NCI-H82 treated with DMSO at 0.1 percent for 48 hours (cell line): ENCODE results near the gene KAZN.

Experiments used
- DNase-seq: peaks from one replicate; lab custom pipeline; 2025; ENCODE audit not compliant: unreplicated experiment; lab: John Stamatoyannopoulos, UW

KAZN gene

DNA sequence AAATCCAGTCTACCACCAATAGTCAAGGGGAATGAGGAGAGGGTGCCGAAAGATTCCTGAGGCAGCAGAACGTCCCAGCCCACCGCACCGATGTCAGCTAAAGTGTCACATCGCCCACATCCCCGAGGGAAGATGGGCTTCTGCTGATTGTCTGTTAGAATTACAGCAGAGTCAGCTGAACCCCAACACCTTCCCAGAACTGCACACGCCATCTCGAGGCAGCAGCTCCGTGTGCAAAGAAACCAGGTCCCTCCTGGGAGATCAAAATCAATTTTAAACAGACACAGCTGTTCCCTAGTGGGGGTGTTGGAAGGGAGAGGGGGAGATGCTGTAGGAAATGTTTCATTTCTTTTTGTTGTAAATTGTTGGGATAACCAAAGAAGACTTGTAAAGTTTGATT is 12.8 kb upstream of the KAZN start:
- no peak for DNase-seq

DNA sequence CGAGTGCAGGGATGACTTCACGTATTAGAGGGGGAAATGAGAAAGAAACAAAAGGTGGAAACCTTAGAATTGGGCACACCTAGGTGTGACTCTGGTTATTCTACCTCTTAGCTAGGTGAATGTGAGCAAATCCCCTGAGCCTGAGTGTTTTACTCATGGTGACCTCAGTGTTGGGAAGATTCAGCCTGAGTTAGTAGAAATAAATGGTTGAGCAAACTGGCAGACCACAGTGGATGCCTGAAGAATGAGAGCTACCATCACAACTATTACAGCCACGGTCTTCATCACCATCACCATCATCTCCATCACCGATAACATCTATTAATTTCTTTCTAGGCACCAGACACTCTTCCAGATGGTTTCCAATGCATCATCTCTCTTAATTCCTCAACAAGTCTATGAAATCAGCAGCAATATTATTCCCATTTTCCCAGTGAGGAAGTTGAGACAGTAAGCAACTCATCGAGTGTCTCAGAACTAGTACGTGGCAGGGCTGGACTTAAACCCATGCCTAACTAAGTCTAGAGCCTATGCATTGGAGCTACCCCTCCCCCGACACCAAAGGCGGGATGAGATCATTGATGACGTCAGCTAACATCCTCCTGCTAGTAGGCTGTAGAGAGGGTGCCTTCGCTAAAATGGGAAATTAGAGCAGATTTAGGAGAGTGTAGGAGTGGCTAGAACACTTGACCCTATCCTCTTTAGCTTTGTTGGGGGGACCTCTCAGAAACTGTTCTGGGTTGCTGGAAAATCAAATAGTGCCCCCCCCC is 7.9 kb upstream of the KAZN start:
- DNase-seq = no peak

DNA sequence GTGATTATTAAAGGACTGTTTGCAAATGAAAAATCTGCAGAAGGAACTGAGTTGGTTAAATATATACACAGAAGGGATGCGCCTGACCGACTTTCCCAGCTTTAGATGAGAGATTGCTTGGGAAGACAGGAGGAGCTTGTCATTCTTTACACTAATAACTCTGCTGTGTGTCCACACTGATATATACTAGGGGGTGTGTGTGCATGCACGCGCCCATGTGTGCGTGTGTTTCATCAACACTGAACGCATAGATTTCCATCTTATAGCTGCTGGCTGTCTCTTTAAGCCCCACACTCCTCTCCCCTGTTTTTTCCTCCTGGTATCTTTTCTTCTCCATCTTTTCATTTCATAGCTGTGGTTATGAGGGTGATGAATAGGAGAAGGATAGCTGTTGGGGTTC is 6.9 kb upstream of the KAZN start:
- no peak for DNase-seq

DNA sequence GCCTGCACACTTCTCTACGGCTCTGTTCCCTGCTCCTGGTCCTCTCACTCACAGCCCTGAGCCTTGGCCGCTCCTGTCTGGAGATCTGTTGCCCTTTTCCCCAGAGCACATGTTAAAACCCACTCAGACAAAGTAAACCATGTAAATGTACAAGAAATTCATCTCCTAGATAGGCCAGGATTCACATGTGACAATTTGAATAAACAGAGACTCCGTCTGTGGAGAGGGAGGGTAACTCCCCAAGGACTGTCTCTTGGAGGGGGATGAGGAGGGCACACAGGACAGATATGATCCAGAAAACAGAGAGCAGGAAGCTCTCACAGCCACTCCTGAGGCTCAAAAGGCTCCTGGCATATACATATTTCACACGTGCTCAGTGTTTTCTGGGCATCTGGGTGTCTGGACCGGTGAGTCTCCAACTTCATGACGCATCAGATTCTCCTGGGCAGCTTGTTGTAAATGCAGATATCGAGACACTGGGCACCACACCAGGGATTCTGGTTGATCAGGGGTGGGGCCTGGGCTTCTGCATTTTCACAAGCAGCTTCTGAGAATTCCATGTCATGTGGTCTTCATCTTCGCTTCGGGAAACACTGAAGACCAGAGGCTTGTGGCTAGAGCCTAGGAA is 6.4 kb upstream of the KAZN start:
- DNase-seq = no peak

DNA sequence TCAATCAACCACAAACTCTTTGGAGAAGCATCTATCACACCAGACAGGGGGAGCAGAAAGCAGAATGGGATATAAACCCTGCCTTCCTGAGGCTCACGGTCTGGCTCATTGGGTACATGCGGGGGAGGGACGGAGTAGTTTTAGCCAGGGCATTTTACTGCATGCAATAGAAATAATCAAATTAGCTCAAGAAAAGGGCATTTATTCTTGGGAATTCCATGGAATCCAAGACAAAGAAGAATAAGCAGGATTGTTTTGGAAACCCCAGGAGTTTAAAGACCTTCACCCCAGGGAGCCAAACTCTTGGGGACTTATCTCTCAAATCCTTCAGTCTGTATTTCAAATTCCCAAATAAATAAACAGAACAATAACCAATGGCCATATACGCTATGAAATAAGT is 5.2 kb upstream of the KAZN start:
- DNase-seq = no peak

DNA sequence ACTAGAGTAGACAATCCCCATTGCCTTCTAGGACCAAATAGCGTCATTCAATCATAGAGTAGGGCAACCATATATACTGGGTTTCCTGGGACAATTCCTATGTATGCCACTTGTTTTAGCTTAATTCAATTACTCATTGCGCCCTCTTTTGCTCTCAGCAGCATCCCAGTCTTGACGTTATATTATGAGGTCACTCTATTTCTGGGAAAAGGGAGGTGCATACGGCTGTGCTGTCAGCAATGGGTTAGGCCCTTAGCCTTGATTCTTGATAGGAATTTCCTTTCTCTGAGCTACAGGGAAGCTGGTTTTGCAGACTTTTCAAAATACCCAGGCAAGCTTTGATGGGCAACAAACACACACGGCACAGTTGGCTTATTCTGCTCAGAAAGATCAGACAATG is 4.4 kb upstream of the KAZN start:
- no peak for DNase-seq

DNA sequence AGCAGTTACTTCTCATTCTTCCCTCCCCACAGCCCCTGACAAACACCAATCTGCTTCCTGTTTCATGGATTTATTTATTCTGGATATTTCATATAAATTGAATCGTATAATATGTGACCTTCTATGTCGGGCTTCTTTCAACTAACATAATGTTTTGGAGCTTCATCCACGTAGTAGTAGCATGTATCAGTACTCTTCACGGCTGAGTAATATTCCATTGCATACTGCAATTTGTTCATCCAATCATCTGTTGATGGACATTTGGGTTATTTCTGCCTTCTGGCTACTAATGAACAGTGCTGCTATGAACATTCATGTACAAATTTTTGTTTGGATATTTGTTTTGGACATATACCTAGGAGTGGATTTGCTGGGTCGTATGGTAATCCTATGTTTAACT is 1.9 kb upstream of the KAZN start:
- no peak for DNase-seq

DNA sequence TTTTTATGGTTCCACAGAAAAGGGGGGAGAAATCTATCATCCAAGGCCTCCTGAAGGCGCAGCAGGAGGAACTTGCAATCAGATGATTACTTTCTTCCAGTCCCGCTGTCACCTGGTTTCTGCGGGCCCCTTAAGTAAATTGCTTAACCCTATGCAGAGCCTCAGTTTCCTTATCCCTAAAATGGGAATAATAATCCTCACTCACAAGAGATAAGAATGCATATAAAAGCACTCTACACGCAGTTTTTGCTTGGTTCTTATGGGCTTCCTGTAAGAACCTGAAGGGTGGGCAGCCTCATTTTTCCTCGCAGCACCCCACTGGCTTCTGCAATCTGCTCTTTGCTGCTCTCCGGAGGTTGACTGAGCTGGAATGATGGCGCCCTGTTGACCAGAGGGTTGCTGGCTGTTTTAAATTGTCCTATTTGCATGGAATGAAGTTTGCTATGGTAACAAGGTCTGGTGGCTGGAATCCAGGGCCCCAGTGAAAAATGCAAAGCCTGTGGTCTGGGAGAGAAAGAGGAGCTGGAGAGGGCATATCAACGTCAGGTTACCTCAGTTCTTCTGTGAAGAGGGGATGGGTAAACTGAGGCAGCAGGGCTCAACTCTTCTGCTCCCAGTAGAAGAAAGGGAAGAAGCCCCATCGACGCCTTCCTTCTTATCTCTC is 1.0 kb upstream of the KAZN start:
- no peak for DNase-seq

DNA sequence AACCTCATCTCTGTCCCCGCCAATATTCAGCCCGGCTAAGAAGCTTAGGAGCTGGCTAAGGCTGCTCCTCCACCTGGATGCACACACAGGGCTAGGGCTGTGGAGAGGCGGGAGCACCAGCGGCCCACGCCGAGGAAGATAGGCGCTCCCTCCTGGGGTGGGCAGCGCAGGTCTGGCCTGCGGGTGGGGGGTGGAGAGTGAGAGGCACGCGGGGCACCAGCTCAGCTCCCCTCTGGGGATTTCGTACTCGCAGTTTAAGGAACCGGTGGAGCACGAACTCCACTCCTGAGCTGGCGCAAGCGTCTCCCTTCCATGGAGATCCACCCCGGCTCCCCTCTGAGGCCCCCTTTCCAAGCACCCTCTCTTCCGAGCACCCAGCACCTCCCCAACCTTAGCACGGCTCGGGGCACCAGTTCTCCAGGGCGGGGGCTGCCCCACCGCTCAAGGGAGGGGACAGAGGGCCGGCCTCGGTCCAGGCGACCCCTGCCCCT is 433 bp upstream of the KAZN start:
- DNase-seq = no peak

DNA sequence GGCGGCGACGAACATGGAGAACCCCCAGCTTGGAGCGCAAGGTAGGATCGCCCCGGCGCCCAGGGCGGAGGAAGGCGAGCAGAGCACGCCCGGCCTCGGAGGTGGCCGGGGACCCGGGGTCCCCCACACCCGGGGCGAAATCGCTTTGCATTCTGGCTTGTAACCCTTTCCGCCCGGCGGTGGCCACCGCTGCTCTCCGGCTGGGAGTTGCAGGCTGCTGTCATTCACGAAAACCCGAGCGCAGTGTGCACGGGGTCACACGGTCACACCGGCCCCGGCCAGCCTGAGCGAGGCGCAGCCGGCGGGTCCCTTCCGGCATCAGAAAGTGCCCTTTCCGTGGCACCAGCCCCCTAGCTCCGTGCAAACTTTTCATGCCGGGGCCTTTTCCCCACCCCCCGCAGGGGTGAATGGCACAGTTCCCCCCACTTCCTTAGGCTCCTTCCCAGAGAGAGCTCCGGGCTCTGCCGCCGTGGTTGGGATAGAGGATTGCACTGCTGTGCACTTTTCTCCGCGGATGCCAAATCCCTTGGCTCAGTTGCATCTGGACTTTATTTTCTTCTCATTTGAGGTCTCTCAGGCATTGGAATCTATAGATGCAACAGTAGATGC is 802 bp downstream of the KAZN start:
- DNase-seq = no peak

DNA sequence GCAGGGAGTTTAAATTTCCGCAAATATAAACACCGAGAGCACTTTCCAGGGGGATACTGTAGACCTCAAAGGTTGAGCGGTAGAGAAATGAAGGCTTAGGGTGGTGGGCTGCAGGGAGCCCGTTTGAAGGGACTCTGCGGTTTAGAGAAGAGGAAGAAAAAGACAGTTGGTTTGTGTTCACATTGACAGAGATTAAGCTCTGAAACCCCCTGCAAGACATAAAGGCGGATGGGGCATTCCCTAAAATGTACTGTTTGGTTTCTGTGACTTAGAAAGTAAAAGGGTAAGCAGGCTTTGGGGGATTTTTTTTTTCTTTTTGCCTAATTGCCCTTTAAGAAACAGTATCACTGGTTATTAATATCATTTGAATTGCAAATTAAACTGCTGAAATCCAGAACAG is 1.3 kb downstream of the KAZN start:
- no peak for DNase-seq

DNA sequence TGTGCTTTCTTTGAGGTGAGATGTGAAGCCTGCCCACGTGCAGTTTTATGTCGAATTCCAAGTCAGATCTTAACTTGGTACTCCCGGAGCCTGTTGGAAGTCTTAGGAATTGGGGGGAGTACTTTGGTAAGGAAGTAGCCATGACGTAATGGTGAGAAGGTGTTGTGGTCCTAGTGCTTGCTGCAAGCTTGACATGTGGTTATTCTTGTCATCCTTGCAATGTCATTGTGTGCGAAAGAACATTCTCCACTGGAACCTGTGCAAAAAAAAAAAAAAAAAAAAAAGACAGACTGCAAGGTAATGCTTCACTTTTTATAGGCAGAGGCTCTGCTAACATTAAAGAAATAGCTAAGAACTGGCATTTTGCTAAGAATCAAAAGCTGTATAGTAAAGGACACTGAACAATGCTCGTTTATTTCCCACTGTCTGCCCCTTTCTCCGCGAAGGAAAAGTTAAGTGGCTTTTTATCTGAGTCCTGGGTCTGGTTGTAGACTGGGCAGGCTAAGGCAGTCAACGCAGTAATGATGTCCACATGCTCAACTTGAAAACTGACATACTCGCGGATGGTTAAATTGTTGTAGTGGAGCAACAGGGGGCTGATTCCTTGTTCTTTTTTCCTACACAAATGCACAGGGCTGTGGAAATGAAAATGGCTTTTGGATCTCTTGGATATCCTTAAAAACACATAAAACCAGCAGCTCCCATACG is 2.1 kb downstream of the KAZN start:
- DNase-seq = no peak

DNA sequence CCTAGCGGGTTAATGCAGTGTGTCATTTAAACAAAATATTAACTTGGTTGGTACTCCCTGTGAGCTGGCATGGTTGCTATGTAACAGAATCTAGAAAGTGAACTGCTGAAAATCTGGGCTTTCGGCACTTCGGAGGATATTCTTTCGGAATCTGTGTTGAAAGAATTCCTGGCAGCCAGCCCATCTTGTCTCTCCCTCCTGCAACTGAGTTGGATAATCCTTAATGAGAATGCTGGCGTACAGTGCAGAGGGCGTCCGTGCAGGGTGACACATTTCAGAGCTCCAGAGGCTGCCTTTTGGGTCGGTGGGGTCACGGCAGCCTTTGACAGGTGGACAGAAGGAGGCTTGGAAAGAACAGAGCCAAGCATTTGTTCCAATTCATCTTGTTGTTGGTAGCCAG is 3.7 kb downstream of the KAZN start:
- DNase-seq = peak; percentile 0

DNA sequence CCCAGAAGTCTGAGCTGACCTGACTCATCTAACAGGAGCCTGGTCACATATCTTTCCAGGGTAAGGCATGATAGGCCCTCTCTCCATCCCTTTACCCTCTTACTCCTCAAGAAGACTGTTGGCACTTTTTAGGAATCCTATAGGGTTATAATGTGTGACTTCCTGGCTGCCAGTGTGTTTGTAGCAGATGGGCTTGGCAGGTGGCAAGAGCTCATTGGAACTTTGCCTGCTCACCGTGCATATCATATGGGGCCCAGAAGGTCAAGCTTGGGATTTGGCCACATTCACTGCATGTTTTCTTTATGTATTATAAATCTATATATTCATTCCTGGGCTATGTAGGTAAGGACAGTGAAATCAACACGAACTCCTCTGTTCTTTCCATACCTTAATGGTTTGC is 5.2 kb downstream of the KAZN start:
- no peak for DNase-seq

DNA sequence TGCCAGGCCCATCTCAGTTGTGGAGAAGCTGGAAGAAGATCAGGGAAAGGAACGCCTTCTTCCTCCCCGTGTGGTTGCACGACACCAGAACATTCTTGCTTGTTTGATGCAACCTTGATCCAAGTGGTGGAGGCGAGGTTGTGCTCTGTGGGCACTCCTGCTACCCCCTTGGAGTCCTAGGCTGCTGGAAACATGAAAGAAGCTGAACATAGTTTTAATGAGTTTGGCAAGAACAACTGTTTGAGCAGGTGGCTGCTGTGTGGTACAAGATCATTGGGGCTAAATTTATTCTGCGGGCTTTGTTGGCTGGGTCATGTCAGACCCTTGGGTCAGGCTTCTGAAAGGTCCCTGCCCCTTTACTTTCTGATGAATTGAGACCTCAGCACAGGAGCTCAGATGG is 5.9 kb downstream of the KAZN start:
- DNase-seq = no peak

DNA sequence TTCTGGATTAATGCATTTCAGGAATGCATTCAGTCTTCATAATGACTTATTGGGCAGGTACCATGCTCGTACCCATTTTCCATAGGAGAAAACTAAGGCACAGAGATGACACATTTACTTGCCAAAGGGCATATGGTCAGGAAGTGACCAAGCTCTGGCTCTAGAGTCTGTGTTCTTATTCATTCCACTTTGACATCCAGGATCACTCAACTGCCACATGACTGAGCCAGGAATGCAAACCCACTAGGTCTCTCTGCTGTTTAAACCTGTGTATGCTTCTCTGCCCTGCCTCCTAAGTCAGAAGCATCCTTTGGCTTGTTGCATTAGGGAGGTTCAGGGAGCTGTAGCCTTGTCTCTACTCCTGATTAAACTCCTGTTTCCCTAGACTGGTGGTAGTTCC is 7.5 kb downstream of the KAZN start:
- no peak for DNase-seq

DNA sequence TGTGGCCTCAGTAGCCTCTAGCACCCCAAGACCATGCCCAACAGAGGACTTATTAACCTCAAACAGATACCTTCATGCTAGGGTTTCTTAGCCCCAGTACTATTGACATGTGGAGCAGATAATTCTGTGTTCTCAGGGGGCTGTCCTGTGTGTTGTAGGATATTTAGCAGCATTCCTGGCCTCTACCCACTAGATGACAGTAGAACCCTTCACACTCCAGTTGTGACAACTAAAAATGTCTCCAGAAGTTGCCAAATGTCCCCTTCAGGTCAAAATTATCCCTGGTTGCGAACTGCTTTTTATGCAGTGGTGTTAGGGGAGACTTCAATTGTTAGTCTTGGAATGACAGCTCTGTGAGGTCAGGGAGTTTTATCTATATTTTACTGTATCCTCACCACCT is 8.1 kb downstream of the KAZN start:
- no peak for DNase-seq

DNA sequence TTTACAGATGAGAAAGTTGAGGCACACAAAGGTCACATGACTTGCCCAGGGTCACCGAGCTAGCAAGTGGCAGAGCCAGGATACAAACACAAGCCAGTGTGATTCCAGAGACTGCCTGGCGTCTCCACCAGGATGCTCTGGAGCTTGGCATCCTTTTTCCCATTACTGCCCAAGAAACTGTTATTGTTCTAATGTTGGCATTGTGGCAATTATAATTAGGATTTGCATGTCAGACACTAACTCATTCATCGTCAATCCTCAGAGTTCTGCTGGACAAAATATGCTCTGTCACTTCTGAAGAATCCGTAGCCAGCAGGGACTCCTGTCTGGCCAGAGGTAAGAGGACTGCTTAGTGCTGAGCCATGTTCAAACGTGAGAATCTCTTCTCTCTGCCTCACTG is 8.8 kb downstream of the KAZN start:
- DNase-seq = no peak

DNA sequence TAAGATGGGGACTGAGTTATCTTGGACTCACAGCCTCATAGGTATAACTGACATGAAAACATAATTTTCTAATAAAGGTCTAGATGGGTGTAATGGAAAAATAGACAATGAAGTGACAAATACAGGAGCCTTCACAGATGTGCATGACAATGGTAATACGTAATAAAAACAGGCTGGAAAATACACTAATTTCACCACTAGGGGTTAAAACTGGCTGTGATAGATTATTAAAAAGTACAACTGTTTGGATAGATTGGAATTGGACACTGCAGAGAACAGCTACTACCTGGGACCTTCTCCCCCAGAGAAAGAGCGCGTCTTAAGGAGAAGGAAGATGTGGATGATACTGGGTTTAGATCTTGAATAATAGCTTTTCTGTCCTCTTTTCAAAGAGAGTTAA is 9.8 kb downstream of the KAZN start:
- no peak for DNase-seq

DNA sequence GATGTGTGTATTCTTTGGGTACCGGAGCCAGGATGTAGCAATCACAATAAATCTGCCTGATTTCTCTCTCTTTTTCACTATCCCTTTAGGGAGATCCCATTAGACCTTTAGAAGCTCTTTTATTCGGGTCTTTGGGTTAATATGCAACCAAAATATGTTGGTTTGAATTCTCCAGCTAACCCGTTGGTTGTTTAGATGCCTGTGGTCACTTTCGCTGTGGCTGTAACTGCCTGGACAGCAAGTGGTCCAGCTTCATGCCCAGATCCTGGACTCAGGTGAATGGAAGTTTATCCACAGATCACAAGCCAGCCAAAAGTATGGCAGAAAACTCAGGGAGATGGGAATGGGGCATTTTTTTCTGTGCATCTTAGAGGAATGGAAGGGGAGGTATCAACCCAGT is 12.3 kb downstream of the KAZN start:
- no peak for DNase-seq

DNA sequence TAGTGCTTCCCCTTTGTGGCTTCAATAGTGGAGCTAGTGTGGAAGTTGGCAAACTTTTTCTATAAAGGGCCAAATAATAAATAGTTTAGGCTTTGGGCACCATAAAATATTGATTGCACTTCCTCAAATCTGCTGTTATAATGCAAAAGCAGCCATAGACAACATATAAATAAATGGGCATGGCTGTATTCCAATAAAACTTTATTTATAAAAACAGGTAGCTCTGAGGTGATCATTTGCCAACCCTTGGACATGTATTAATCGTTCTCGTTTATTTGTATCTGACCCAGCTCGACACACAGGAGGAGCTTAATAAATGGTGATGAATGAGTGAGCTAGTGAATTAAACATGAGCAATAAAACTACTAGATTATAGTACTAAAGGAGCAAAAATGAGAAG is 13.3 kb downstream of the KAZN start:
- DNase-seq = no peak
